Smooth muscle cell (in vitro differentiated cells): ENCODE data around the gene CHST15. TPM values are rescaled to one million over a fixed set of nuclear protein-coding genes. Genes with fewer than 3 reads are reported as not detected.

Experiments
- DNase-seq: peaks from one replicate; lab custom pipeline; 2025; ENCODE audit not compliant: unreplicated experiment; lab: John Stamatoyannopoulos, UW
- H2AFZ ChIP-seq: fragments of 200-600 bp; sonication (generic); 2 replicates; pipeline ENCODE4 v1.6.0; 2016; ENCODE audit warnings: antibody characterized with exemption, low read depth, mild to moderate bottlenecking
- H3F3A ChIP-seq: fragments of 200-600 bp; sonication (generic); 2 replicates; pipeline ENCODE4 v1.6.0; 2017; ENCODE audit warnings: antibody characterized with exemption, low read depth
- H3K27ac ChIP-seq: fragments of 200-600 bp; sonication (generic); 2 replicates; pipeline ENCODE4 v1.5.1; 2016; ENCODE audit warnings: low read depth, mild to moderate bottlenecking
- H3K27me3 ChIP-seq: fragments of 200-600 bp; sonication (generic); 2 replicates; pipeline ENCODE4 v1.6.1; 2016; ENCODE audit warnings: low read depth, mild to moderate bottlenecking
- H3K36me3 ChIP-seq: fragments of 200-600 bp; sonication (generic); 2 replicates; pipeline ENCODE4 v1.5.1; 2016; ENCODE audit warnings: low read depth
- H3K4me1 ChIP-seq: fragments of 200-600 bp; sonication (generic); 2 replicates; pipeline ENCODE4 v1.5.1; 2016; ENCODE audit warnings: low read depth
- H3K4me2 ChIP-seq: fragments of 200-600 bp; sonication (generic); 2 replicates; pipeline ENCODE4 v1.6.0; 2016; ENCODE audit warnings: mild to moderate bottlenecking
- H3K4me3 ChIP-seq: fragments of 200-600 bp; sonication (generic); 2 replicates; pipeline ENCODE4 v1.5.1; 2016; ENCODE audit warnings: mild to moderate bottlenecking
- H3K79me2 ChIP-seq: fragments of 200-600 bp; sonication (generic); 2 replicates; pipeline ENCODE4 v1.6.0; 2016; ENCODE audit warnings: low read depth, mild to moderate bottlenecking
- H3K9ac ChIP-seq: fragments of 200-600 bp; sonication (generic); 2 replicates; pipeline ENCODE4 v1.6.0; 2016; ENCODE audit warnings: low read depth
- H3K9me3 ChIP-seq: fragments of 200-600 bp; sonication (generic); replicated peaks from 2 replicates; pipeline ENCODE4 v1.5.1; 2016; ENCODE audit warnings: low read depth
- H4K20me1 ChIP-seq: fragments of 200-600 bp; sonication (generic); 2 replicates; pipeline ENCODE4 v1.6.0; 2016; ENCODE audit warnings: low read depth
- CTCF ChIP-seq: fragments of 200-600 bp; sonication (generic); IDR thresholded peaks from 2 replicates; pipeline ENCODE4 v1.5.1; 2017; ENCODE audit warnings: borderline replicate concordance, mild to moderate bottlenecking, antibody characterized with exemption; ENCODE audit not compliant: insufficient read depth, poor library complexity, severe bottlenecking
- WGBS: methylation state at CpG from one replicate; pipeline ENCODE4 v1.1.7; 2016; ENCODE audit warnings: low lambda C conversion rate; 5-methylcytosine and 5-hydroxymethylcytosine counted together
- polyA plus RNA-seq: library from polyadenylated mRNA; unstranded; fragments of >200 nt; fragmentation: Nextera tagmentation; extraction: Ambion mirVana; gene quantifications from 2 replicates; pipeline ENCODE4 v1.2.1, GENCODE V29; 2016
- total RNA-seq: library from RNA; depleted of rRNA; stranded (reverse); fragments of >200 nt; gene quantifications from 2 replicates; pipeline ENCODE4 v1.2.3, GENCODE V29; 2014

Gene CHST15
- total and polyA plus RNA-seq, 2 experiments from 2014 or later: 14.1 to 20.4 TPM

GRCh38 chr10:123962756-123963530, 130.5 kb downstream of the CHST15 start:
- no peak for DNase-seq
- H3F3A ChIP-seq: no peaks in the 10 kb centered on the region
- 43% methylated on average over 10 of the region's 10 CpGs for whole genome bisulfite sequencing

GRCh38 chr10:123958241-123958640, 135.2 kb downstream of the CHST15 start:
- no peak for DNase-seq
- TF ChIP-seq CTCF: no peak
- Histone ChIP-seq H3K36me3 (no peaks in the 10 kb centered on the region), H3K27ac (no peak overlapping the region), H3K27me3 (no peaks in the 10 kb centered on the region), H3K4me1 (no peaks in the 10 kb centered on the region), H3K4me2 (no peak overlapping the region), H3K4me3 (no peak overlapping the region), H3K79me2 (no peaks in the 10 kb centered on the region), H3K9ac (no peak overlapping the region), H3K9me3 (no peaks in the 10 kb centered on the region), H4K20me1 (no peaks in the 10 kb centered on the region), H2AFZ (no peak overlapping the region), H3F3A (no peaks in the 10 kb centered on the region)
- WGBS: 38% methylated on average over 2 of the region's 2 CpGs

More at GRCh38 chr10:123962756-123963530, 130.5 kb downstream of the CHST15 start:
- no peaks in the 10 kb centered on the region for H3K27me3 ChIP-seq
- no peaks in the 10 kb centered on the region for H3K9me3 ChIP-seq
- no peaks in the 10 kb centered on the region for H4K20me1 ChIP-seq
- H3K9ac ChIP-seq: no peak overlapping the region
- no peaks in the 10 kb centered on the region for H3K79me2 ChIP-seq
- no peaks in the 10 kb centered on the region for H3K4me1 ChIP-seq
- H2AFZ ChIP-seq: no peak overlapping the region
- H3K27ac ChIP-seq: no peak overlapping the region
- peak overlapping the region; percentile 20 for H3K4me2 ChIP-seq
- TF ChIP-seq CTCF: no peak
- H3K4me3 ChIP-seq: no peak overlapping the region
- no peaks in the 10 kb centered on the region for H3K36me3 ChIP-seq

Other genes with a start within 250 kb of the CHST15 start
- 31.2 and 38.2 TPM in 2 replicates for gene CPXM2, start 201.8 kb downstream of the CHST15 start, total RNA-seq
- 37.3 and 65.5 TPM in 2 replicates for gene CPXM2, start 201.8 kb downstream of the CHST15 start, polyA plus RNA-seq